CD14-positive monocyte (primary cell): ENCODE results near the gene SERTAD3. TPM values are rescaled to one million over a fixed set of nuclear protein-coding genes. Genes with fewer than 3 reads are reported as not detected.

Source experiments
- DNase-seq, 3 donors: peaks; one replicate each; pipeline ENCODE4 v3.0.0-alpha.2; 2011 to 2022
- H2AFZ ChIP-seq: 2 replicates; pipeline ENCODE4 v1.6.0; 2012; ENCODE audit warnings: mild to moderate bottlenecking, low read depth, low read length, inconsistent platforms; ENCODE audit not compliant: insufficient read depth, poor library complexity, severe bottlenecking
- H3K27ac ChIP-seq, 2 donors: 1 replicate in 1 of 2; 2 replicates in 1 of 2; pipeline ENCODE4 v1.5.1; 2012 to 2013; ENCODE audit warnings: low read length in 2 of 2, control low read depth in 1 of 2, inconsistent platforms in 1 of 2, low read depth in 1 of 2, mild to moderate bottlenecking in 1 of 2
- H3K27me3 ChIP-seq, 2 donors: one replicate each; pipeline versions ENCODE4 v1.6.0 to v1.6.1; 2011 to 2013; ENCODE audit warnings: low read length in 2 of 2; ENCODE audit not compliant: control insufficient read depth in 2 of 2, insufficient read depth in 2 of 2
- H3K36me3 ChIP-seq, 2 donors: replicated peaks in 1 of 2; 1 replicate in 1 of 2; 2 replicates in 1 of 2; pipeline versions ENCODE4 v1.5.1 to v1.6.1; 2012 to 2013; ENCODE audit warnings: low read length in 2 of 2, control low read depth in 1 of 2, inconsistent platforms in 1 of 2, mild to moderate bottlenecking in 1 of 2; ENCODE audit not compliant: insufficient read depth in 2 of 2, control insufficient read depth in 1 of 2
- H3K4me1 ChIP-seq, 2 donors: 1 replicate in 1 of 2; 2 replicates in 1 of 2; pipeline versions ENCODE4 v1.5.1 to v1.6.1; 2012 to 2013; ENCODE audit warnings: low read length in 2 of 2, control low read depth in 1 of 2, inconsistent platforms in 1 of 2, mild to moderate bottlenecking in 1 of 2, moderate library complexity in 1 of 2; ENCODE audit not compliant: insufficient read depth in 2 of 2, control insufficient read depth in 1 of 2
- H3K4me2 ChIP-seq: replicated peaks from 2 replicates; pipeline ENCODE3; 2012; ENCODE audit warnings: low read length, moderate library complexity, mild to moderate bottlenecking; ENCODE audit not compliant: poor library complexity, severe bottlenecking; ENCODE audit errors: extremely low read depth
- H3K4me3 ChIP-seq, 3 experiments: fragments of 200-600 bp in 1 of 3; sonication (generic) in 1 of 3; replicated peaks in 1 of 3; 1 replicate in 2 of 3; 2 replicates in 1 of 3; pipeline ENCODE4 v1.5.1; 2011 to 2013; ENCODE audit warnings: low read length in 3 of 3, mild to moderate bottlenecking in 3 of 3, control low read depth in 2 of 3, low read depth in 2 of 3, inconsistent platforms in 1 of 3, moderate library complexity in 1 of 3
- H3K79me2 ChIP-seq: 2 replicates; pipeline ENCODE4 v1.6.0; 2012; ENCODE audit warnings: mild to moderate bottlenecking, control low read depth, inconsistent platforms, low read length, moderate library complexity; ENCODE audit not compliant: insufficient read depth
- H3K9ac ChIP-seq: 2 replicates; pipeline ENCODE4 v1.6.0; 2017; ENCODE audit warnings: low read length, mild to moderate bottlenecking; ENCODE audit not compliant: insufficient read depth, poor library complexity, severe bottlenecking
- H3K9me3 ChIP-seq, 2 donors: replicated peaks in 1 of 2; 1 replicate in 1 of 2; 2 replicates in 1 of 2; pipeline versions ENCODE4 v1.5.1 to v1.6.1; 2012 to 2013; ENCODE audit warnings: low read length in 2 of 2, control low read depth in 1 of 2; ENCODE audit not compliant: control insufficient read depth in 1 of 2, insufficient read depth in 1 of 2
- H4K20me1 ChIP-seq: 2 replicates; pipeline ENCODE4 v1.6.0; 2012; ENCODE audit warnings: mild to moderate bottlenecking, low read length, control low read depth, moderate library complexity; ENCODE audit not compliant: insufficient read depth
- H3K27ac Mint-ChIP-seq, 7 donors: one replicate each; pipeline ENCODE4 v1.8.0; 2020; ENCODE audit warnings: mild to moderate bottlenecking in 7 of 7, mixed read lengths in 7 of 7, moderate library complexity in 6 of 7, inconsistent platforms in 2 of 7
- H3K27me3 Mint-ChIP-seq, 3 donors: one replicate each; pipeline ENCODE4 v1.8.0; 2021 to 2022; ENCODE audit warnings: low read depth in 3 of 3, mild to moderate bottlenecking in 3 of 3, mixed read lengths in 3 of 3, moderate library complexity in 3 of 3, inconsistent platforms in 1 of 3
- H3K36me3 Mint-ChIP-seq, 2 donors: one replicate each; pipeline ENCODE4 v1.8.0; 2020; ENCODE audit warnings: mixed read lengths in 2 of 2, inconsistent platforms in 1 of 2, mild to moderate bottlenecking in 1 of 2
- H3K4me1 Mint-ChIP-seq: one replicate; pipeline ENCODE4 v1.8.0; 2020; ENCODE audit warnings: mild to moderate bottlenecking, mixed read lengths
- H3K4me3 Mint-ChIP-seq, 2 donors: one replicate each; pipeline ENCODE4 v1.8.0; 2020; ENCODE audit warnings: mild to moderate bottlenecking in 2 of 2, mixed read lengths in 2 of 2, moderate library complexity in 1 of 2
- H3K9me3 Mint-ChIP-seq, 7 donors: one replicate each; pipeline ENCODE4 v1.8.0; 2020 to 2022; ENCODE audit warnings: mixed read lengths in 7 of 7, mild to moderate bottlenecking in 6 of 7, moderate library complexity in 6 of 7, inconsistent platforms in 2 of 7
- CTCF ChIP-seq: fragments of 200-600 bp; IDR thresholded peaks from one replicate; pipeline ENCODE4 v1.8.0; 2022; ENCODE audit warnings: antibody characterized with exemption, mild to moderate bottlenecking
- WGBS: methylation state at CpG from one replicate; pipeline ENCODE4 v1.1.5; 2013; ENCODE audit warnings: missing lambda C conversion rate; ENCODE audit not compliant: insufficient coverage; 5-methylcytosine and 5-hydroxymethylcytosine counted together
- intact Hi-C, 2 donors: fragments of 100-400 bp; cut with micrococcal nuclease; formaldehyde crosslinking; loops; one replicate each; pipeline versions ENCODE4 v1.15.0 to v1.15.1; 2023
- polyA plus RNA-seq, 3 donors: library from polyadenylated mRNA; depleted of rRNA in 1 of 3; unstranded in 2 of 3; stranded (reverse) in 1 of 3; fragments of 300-500 nt in 2 of 3; fragments of >200 nt in 1 of 3; fragmentation: Illumina TruSeq in 2 of 3; gene quantifications; 1 replicate in 2 of 3; 2 replicates in 1 of 3; pipeline ENCODE4 v1.2.3, GENCODE V29; 2012 to 2021

SERTAD3 gene
- polyA plus RNA-seq, 3 donors = 30.4 to 57.2 (median 49.4) TPM

- 75% methylated on average over 2 of the region's 3 CpGs for WGBS
- Histone ChIP-seq H3K9ac (no peak overlapping the region), H3K4me3 (no peak overlapping the region), H4K20me1 (no peaks in the 10 kb centered on the region), H3K27ac (no peak overlapping the region), H3K4me1 (peaks cover 18 to 26% of the 10 kb centered on the region in 2 donors), H3K4me2 (no peak overlapping the region), H2AFZ (no peak overlapping the region), H3K27me3 (no peaks in the 10 kb centered on the region), H3K9me3 (no peaks in the 10 kb centered on the region), H3K36me3 (no peaks in the 10 kb centered on the region), H3K79me2 (no peaks in the 10 kb centered on the region)
- Mint-ChIP-seq H3K27me3 (peaks cover 0 to 20% (median 15%) of the 10 kb centered on the region in 3 donors), H3K27ac (no peak overlapping the region), H3K4me1 (peaks cover 27% of the 10 kb centered on the region), H3K36me3 (peaks cover 0 to 3% of the 10 kb centered on the region in 2 donors), H3K9me3 (peaks cover 0 to 3% (median 0%) of the 10 kb centered on the region in 7 donors), H3K4me3 (no peak overlapping the region)
- DNase-seq = no peak
- intact Hi-C loops = loop anchor here in 1 of 2 donors (5.0 kb wide), 1 partner anchor 53 kb away; the partner anchor contains the start of genes C19orf47 and PLD3
- TF ChIP-seq CTCF = no peak
Measured at GRCh38 chr19:40400559-40400958, 43.6 kb downstream of the SERTAD3 start.

- H3K9me3 ChIP-seq = no peaks in the 10 kb centered on the region
- no peak overlapping the region for H3K27ac ChIP-seq
- H3K27me3 ChIP-seq = no peaks in the 10 kb centered on the region
- H2AFZ ChIP-seq = peak overlapping the region; percentile 21
- no peaks in the 10 kb centered on the region for H3K36me3 ChIP-seq
- H4K20me1 ChIP-seq = no peaks in the 10 kb centered on the region
- peaks cover 0 to 3% of the 10 kb centered on the region in 2 donors for H3K36me3 Mint-ChIP-seq
- H3K4me2 ChIP-seq = peak overlapping the region; percentile 66
- WGBS = 39% methylated on average over 49 of the region's 49 CpGs
- intact Hi-C loops = loop anchor here in 1 of 2 donors (10.0 kb wide), 1 partner anchor 94 kb away; no protein-coding TSS in a partner anchor
- H3K4me3 Mint-ChIP-seq = peak overlapping the region; percentile 42 to 60
- peak overlapping the region in 2 of 3 experiments; percentile 7 to 50 for H3K4me3 ChIP-seq
- H3K27ac Mint-ChIP-seq = peak overlapping the region in 1 of 7 donors; percentile 27
- no peak overlapping the region for H3K9ac ChIP-seq
- peaks cover 0 to 21% (median 18%) of the 10 kb centered on the region in 3 donors for H3K27me3 Mint-ChIP-seq
- H3K4me1 ChIP-seq = peaks cover 14 to 20% of the 10 kb centered on the region in 2 donors
- DNase-seq = peak; percentile 59 to 62 (median 60)
- TF ChIP-seq CTCF = no peak
- peaks cover 0 to 3% (median 0%) of the 10 kb centered on the region in 7 donors for H3K9me3 Mint-ChIP-seq
- H3K79me2 ChIP-seq = no peaks in the 10 kb centered on the region
- peaks cover 20% of the 10 kb centered on the region for H3K4me1 Mint-ChIP-seq
Measured at GRCh38 chr19:40398417-40399131, 45.6 kb downstream of the SERTAD3 start.
